Caki2 (cell line): Measurements from ENCODE around the gene AXIN2. TPM values are rescaled to one million over a fixed set of nuclear protein-coding genes. Genes with fewer than 3 reads are reported as not detected.
A peak's percentile ranks its signal among the peaks of the same experiment; 100 is the strongest.

ENCODE experiments used
- DNase-seq: peaks from one replicate; pipeline ENCODE4 v3.0.0-alpha.2; 2015; ENCODE audit warnings: low read depth
- in situ Hi-C: cut with HindIII; loops from 2 replicates; pipeline ENCODE4 v1.10.0; 2016; ENCODE audit warnings: low sequenced_read_pairs, low pct_unique_long_range_greater_than_20kb, mixed read lengths
- total RNA-seq: library from RNA; depleted of rRNA; stranded (reverse); fragments of >200 nt; shearing (Covaris generic); gene quantifications from 2 replicates; pipeline ENCODE4 v1.2.3, GENCODE V29; 2014; ENCODE audit warnings: low replicate concordance

Gene AXIN2
- total RNA-seq, 1 experiment from 2014 or later = not detected

GRCh38 chr17:65587534-65588180 lies 26.2 kb upstream of the AXIN2 start:
- no peak for DNase-seq
- in situ Hi-C loops = no loop called here

- in situ Hi-C loops = no loop called here
- DNase-seq = no peak
Measured at GRCh38 chr17:65586899-65587298, 25.5 kb upstream of the AXIN2 start.

DNA sequence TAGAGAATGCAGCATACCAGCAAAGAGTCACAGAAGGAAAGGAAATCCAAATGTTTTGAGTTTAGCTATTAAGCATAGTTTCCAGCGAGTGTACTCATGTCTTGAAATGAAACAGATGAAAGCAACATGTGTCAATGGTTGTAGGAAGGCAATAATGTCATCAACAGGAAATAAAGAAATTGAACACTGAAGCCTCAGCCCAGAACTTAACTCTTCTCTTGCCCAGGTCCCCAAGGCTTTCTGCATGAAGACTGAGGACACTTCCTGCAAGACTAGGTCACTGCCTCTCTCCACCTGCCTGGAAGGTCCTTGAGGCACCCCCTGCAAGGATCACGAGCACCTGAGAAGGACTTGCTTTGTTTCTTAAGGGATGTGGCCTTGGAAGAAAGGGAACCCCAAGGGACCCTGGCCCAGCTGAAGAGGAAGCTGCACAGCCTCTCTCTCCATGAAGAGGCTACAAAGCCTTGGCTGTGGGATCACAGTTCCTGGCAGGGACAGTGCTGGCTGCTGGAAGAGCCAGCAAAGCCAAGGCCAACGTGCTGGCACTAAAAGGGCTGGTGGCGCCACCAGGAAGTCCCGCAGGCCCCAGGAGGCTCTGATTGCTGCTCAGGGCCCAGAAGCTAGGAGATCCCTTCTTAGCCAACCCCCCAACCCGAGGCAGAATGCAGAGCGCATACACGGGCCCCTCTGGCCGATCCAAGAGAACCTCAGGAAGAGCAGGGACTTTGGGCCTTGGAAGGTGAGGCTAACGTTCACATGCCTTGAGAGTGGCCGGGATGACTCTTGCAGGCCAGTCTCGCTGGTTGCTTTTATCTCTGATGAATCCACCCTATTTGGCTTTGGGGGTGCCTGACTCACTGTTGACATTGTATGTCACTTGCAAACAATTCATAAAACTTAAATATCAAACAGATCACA lies 23.4 kb upstream of the AXIN2 start:
- DNase-seq = no peak
- in situ Hi-C loops = no loop called here

DNA sequence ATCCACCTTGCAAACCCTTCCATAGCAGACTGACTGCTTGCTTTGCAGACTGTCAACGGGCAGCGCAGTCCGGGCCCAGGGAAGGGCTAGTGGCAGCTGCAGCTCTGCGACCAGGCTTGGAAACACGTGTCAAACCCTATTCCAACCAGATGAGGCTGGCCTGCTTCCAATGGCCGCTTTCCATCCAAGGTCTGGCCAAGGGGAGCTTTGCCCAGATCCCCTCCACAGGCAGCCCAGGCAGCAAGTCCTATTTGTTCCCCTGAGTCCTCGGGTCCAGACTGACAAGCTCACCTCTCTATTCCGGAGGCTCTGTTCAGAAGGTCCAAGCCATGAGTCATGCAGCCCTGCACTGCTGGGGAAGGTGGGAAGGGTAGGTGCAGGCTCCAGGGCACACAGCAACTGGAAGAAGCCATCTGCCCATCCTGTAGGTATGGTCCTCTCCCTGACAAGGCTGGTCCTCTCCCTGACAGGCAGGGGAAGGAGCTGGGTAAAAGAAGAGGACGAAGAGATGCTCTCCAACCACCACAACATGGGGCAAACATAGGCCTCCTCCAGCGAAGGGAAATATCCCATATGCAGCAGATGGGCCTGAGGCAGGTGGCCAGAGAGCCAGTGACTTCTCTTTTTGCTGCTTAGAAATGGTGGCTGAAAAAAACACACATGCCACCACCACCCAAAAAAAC lies 22.6 kb upstream of the AXIN2 start:
- no peak for DNase-seq
- in situ Hi-C loops = no loop called here

DNA sequence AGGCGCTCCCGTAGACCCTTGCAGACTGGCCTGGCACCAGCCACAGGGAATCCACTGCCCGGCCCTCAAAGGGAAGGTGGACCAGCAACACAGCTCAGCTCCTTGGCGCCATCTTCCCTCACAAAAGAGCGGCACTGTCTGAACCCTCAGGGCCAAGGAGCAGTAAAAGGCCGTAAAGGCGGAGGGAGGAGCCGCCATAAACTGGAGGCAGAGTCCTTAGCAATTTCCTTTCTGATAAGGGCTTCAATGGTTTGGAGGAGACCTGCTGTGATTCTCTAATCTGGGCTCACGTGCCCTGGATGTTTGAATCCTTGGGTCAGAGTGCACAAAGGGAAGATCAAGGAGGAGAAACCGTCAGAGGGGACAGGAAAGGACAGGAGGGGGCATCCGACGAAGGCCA lies 15.5 kb upstream of the AXIN2 start:
- in situ Hi-C loops = no loop called here
- no peak for DNase-seq

DNA sequence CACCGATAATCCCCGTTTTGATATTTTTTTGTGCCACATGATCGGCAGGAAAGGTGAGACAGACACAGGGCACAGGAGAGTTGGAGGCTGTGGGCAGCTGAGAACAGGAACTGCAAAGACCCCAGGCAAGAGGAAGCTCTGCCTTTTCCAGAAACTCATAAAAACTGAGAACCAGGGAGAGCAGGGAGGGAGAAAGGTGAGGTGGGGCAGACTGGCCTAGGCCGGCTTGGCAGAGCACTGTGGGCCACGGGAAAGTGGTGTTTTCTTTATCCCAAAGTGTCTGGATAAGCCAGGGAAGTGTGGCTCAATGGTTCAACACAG lies 11.8 kb upstream of the AXIN2 start:
- in situ Hi-C loops = no loop called here
- DNase-seq = no peak

- no peak for DNase-seq
- in situ Hi-C loops = no loop called here
Measured at GRCh38 chr17:65572581-65573281, 11.3 kb upstream of the AXIN2 start.

DNA sequence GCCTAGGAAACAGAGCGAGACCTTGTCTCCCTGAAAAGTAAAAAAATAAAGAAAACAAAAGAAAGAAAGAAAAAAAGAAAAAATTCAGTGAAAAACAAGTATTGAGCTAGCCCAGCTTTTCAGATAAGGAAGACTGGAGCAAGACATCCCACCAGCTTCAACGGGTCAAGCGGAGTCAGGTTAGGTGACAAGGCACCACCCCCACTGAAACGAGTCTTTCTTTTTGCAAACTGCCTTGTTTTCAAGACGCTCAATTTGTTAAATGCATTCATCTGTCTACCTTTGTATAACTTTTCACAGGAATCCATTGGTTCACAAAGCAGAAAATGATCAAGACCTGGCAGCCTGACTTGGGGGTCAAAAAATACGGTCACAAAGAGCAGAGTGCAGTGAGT lies 10.7 kb upstream of the AXIN2 start:
- DNase-seq = no peak
- in situ Hi-C loops = no loop called here

DNA sequence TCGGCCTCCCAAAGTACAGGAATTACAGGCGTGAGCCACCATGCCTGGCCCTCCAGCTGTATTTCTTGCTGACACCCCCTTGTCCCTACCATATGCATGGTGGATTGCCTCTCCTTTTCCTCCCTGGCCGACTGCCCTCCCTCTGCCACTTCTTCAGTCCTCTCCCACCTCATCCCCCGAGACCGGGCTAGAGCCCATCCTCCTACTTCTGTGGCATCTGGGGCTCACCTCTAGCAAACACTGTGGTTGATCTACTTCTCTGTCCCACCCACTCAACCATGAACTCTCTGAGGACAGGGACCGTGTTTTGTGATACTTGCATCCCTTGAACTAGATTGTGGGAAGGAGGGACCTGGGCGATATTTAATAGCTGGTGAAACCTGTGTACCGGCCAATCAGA lies 7.5 kb upstream of the AXIN2 start:
- no peak for DNase-seq
- in situ Hi-C loops = no loop called here

DNA sequence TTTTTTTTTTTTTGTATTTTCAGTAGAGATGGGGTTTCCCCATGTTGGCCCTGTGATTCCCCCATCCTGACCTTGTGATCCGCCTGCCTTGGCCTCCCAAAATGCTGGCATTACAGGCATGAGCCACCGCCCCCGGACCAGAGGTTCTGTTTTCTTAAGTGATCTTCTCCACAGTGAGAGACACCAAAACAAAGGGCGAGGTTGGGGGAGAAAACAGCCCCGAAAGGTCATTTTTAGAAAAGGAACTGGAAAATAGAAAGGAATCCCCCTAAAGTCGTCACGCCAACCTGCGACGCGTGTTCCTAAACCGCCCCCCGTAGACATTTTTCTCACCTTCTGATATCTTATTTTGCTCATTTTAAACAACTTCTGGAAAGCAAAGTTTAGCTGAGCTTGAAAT lies 6.1 kb upstream of the AXIN2 start:
- in situ Hi-C loops = no loop called here
- no peak for DNase-seq

- DNase-seq = no peak
- in situ Hi-C loops = no loop called here
Measured at GRCh38 chr17:65565559-65565958, 4.1 kb upstream of the AXIN2 start.

DNA sequence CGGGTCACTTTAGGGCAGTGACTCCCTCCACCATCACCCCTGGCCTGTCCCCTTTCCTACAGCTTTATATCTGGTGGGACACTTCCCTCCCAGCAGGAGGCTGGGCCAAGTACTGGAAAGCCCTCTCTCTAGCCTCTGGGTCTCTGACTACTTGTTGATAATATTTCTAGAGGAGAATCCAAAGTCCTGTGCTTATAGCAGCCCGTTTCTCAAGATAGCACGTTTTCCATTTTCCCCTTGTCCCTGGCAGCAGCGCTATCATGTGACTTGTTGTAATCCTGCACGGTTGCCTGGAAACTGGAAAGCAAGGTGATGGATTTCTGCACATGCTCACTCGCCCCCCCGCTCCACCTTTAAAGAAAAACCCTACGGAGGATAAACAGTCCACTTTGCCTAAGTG lies 3.3 kb upstream of the AXIN2 start:
- in situ Hi-C loops = no loop called here
- no peak for DNase-seq

DNA sequence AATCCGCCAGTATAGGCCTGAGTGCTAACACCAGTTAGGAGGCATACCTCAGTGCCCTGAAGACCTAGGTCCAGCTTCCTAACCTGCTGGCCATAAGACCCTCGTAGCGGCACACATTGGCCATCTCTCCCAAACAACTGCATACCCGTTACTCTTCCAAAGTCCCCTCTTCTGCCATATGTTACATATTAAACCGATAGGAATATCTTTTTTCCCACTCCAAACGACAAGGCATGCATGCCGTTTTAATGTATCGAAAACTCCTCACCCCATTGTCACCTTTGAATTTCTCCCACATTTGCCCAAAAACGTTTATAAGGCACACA lies 721 bp upstream of the AXIN2 start:
- in situ Hi-C loops = no loop called here

GRCh38 chr17:65560628-65561451 lies 608 bp downstream of the AXIN2 start:
- peak; percentile 50 for DNase-seq
- in situ Hi-C loops = no loop called here

More for the DNA sequence above, 721 bp upstream of the AXIN2 start:
- no peak for DNase-seq

DNA sequence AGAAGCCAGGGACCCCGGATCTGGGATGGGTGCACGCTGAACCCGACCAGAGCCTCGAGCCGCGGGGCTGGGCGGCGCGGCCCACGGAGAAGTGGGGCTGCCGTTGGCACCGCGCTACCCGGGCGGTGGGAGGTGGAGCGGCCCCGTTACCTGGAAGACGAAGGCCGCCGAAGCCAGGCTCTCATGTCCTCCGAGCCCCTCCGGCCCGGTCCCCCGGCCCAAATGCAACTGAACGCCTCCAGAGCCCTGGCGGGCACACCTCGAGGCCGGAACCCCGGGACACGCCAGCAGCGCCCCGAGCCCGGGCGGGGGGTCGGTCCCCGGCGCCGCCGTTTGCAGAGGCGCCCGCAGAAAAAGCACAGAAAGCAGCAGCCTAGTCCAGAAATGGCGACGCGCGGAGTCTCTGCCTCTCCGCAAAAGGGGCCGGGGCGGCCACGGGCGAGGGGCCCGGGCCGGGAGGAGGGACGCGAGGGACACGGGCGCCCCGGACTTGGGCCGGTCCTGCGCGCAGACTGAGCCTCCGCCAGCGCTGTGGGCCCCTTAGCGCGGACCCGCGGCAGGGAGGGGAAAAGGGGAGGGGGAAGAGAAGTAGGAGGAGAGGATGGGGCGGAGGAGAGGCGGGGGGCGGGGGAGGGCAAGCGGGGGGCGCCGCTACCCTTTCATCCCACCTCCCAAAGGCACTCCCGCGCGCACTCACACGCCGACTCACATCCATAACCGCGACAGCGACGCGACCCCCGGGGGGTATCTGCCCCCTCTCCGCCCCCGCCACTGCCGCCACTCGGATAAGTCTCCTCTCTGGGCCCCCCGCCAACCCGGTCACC lies 1.4 kb downstream of the AXIN2 start:
- no peak for DNase-seq
- in situ Hi-C loops = no loop called here

- DNase-seq = no peak
- in situ Hi-C loops = no loop called here
Measured at GRCh38 chr17:65559461-65559803, 2.0 kb downstream of the AXIN2 start.

- DNase-seq = no peak
- in situ Hi-C loops = no loop called here
Measured at GRCh38 chr17:65558683-65559460, 2.6 kb downstream of the AXIN2 start.
